HEK293T (cell line): ENCODE data around the gene PDE3B.
A peak's percentile ranks its signal among the peaks of the same experiment; 100 is the strongest.

ENCODE experiments used
- ARNT ChIP-seq: fragments of 450-650 bp; IDR thresholded peaks from 2 replicates; pipeline ENCODE4 v1.6.1; 2017; ENCODE audit warnings: mild to moderate bottlenecking
- BHLHE40 ChIP-seq: fragments of 450-650 bp; IDR thresholded peaks from 2 replicates; pipeline ENCODE4 v1.6.1; 2016; ENCODE audit warnings: mild to moderate bottlenecking, moderate library complexity, borderline replicate concordance
- ELF4 ChIP-seq: fragments of 450-650 bp; IDR thresholded peaks from 2 replicates; pipeline ENCODE4 v1.6.1; 2017; ENCODE audit warnings: antibody characterized with exemption
- FOXA1 ChIP-seq: fragments of 450-650 bp; IDR thresholded peaks from 2 replicates; pipeline ENCODE4 v1.6.1; 2016; ENCODE audit warnings: mild to moderate bottlenecking
- FOXK2 ChIP-seq: fragments of 450-650 bp; IDR thresholded peaks from 2 replicates; pipeline ENCODE4 v1.6.1; 2016; ENCODE audit warnings: mild to moderate bottlenecking
- FOXM1 ChIP-seq: fragments of 450-650 bp; IDR thresholded peaks from 2 replicates; pipeline ENCODE4 v1.6.1; 2017; ENCODE audit warnings: mild to moderate bottlenecking, borderline replicate concordance
- HDGF ChIP-seq: fragments of 450-650 bp; IDR thresholded peaks from 2 replicates; pipeline ENCODE4 v1.6.1; 2017; ENCODE audit warnings: antibody characterized with exemption, borderline replicate concordance
- L3MBTL2 ChIP-seq: fragments of 450-650 bp; conservative IDR thresholded peaks from 2 replicates; pipeline ENCODE4 v1.6.1; 2016; ENCODE audit warnings: mild to moderate bottlenecking
- NFRKB ChIP-seq: fragments of 450-650 bp; IDR thresholded peaks from 2 replicates; pipeline ENCODE4 v1.6.1; 2016; ENCODE audit warnings: mild to moderate bottlenecking, moderate library complexity
- PKNOX1 ChIP-seq: fragments of 450-650 bp; IDR thresholded peaks from 2 replicates; pipeline ENCODE4 v1.6.1; 2016
- SP1 ChIP-seq: fragments of 450-650 bp; IDR thresholded peaks from 2 replicates; pipeline ENCODE4 v1.6.1; 2017
- TARDBP ChIP-seq: fragments of 450-650 bp; IDR thresholded peaks from 2 replicates; pipeline ENCODE4 v1.6.1; 2016
- ZNF384 ChIP-seq: fragments of 450-650 bp; IDR thresholded peaks from 2 replicates; pipeline ENCODE4 v1.6.1; 2016

DNA sequence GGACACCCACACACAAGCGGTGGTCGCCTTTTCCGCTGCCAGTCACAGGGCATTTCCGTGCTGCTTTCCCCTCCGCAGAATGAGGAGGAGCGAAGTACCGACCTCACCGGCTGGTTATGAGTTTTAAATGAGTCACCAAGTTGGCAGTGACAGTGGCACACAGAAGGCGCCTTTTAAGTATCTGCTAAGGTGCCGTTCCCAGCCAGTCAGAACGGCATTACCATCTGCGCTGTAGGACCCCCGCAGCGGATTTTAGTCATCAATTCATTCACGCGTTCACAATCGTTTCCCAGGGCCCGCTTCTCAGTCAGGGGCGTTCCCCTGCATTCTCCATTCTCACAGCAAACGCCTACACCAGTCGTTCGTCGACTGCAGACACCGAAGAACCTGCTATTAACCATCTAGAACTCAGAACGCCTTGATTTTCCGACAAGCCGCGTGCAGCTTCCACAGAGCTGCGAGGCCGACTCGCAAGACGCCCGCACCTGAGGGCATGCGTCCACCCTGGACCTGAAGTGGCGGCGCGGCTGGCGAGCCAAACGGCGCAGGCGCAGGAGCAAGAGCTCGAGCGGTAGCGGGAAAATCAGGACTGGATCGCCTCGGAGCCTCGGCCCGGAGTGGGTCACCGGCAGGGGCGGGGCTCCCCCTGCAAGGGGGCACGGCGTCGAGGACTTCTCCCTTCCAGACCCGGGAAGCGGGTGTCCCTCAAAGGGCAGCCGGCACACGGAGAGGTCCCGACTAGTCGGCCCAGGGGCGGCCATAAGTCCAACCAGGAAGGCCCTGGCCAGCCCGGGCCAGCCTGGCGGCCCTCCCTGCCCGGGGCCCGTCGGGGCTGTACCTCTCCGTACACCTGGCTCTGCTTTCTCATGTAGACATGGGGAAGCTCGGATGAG is 247.8 kb downstream of the PDE3B start:
- TF ChIP-seq PKNOX1 (no peak), SP1 (no peak), FOXK2 (no peak), L3MBTL2 (peak; percentile 99), NFRKB (no peak), ZNF384 (no peak), FOXM1 (peak; percentile 34; the same call in 1 of the 2 replicates), ELF4 (no peak), ARNT (no peak), BHLHE40 (no peak), HDGF (no peak), FOXA1 (no peak), TARDBP (no peak)
